ENCODE measurements around the gene RIMBP2.

Gene RIMBP2

DNA sequence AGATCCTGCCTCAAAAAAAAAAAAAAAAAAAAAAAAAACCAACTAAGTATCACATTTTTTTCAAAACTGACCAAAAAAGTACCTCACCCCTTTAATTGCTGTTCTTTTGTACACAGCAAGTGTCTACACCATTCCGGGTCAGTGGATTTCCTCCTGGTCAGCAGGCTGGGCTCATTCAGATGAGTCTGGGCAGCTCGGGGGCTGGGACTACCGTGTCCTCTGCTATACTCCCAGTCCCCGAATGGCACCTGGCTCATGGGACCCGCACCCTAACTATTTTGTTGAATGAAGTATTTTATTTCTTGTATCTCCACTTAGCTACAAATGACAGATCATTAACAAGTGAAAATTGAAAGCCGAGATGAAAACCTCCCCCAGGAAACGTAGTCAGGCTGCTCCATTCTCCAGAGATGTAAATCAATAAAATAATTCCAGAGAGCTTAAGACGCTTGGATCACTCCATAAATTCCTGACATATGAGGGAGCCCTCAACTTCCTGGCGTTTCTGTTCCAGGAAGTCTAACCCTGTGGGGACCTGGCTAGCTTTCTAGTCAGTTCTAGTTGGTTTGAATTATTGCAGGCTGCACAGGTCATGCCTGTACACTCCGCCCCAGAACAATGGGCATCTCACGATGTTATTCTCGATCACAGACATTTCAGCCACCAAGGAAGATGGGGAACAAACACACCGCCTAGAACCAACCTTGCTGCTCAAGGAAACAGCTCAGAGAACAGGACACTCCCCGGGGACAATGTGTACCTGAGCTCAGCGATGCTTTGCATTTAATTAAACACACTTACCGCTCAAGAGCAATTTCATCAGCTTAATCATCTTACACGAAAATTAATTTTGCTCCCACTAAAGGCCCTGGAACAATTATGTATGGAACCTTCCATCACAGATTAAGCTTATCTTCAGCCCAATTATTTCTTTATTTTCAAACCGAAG lies 76.3 kb downstream of the RIMBP2 start:
- DNase-seq (ENCODE audit: low spot score) (no peak), FAIRE-seq (no peak)

DNA sequence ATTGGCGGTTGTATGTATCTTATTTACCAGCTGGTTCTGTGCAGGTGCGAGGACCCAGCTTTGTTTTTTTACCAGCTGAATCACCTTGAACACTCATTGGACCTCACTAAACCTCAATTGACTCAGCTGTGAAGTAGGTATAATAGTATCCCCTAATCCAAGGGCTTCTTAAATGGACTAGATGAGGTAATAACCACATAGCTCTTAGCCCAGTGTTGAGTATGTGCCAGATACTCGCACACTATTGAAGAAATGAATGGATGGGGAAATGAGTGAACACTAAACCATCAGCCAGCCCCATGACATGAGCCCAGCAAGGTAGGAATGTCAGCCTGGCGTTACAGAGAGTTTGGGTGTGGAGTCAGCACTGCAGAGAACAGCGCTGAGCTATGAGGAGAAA lies 79.7 kb downstream of the RIMBP2 start:
- DNase-seq (ENCODE audit: low spot score) (no peak), FAIRE-seq (no peak)

DNA sequence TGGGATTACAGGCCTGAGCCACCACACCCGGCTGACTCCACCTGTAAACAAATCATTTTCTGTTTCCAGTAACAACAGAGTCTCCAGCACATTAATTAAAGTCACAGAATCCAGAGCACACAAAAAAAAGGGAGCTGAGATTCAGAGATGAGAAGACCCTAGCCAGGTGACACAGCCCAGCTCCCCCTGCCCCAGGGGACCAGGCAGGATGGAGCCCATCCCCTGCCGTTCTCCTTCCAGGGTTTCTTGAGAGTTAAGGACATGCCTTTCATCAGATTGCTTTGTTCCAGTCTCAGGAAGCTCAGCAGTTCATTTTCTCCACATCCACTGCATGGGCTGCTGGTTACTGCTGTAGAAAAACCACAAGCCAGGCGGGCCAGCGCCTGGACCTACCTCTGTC lies 81.2 kb downstream of the RIMBP2 start:
- no peak for DNase-seq (ENCODE audit: low spot score)
- no peak for FAIRE-seq

DNA sequence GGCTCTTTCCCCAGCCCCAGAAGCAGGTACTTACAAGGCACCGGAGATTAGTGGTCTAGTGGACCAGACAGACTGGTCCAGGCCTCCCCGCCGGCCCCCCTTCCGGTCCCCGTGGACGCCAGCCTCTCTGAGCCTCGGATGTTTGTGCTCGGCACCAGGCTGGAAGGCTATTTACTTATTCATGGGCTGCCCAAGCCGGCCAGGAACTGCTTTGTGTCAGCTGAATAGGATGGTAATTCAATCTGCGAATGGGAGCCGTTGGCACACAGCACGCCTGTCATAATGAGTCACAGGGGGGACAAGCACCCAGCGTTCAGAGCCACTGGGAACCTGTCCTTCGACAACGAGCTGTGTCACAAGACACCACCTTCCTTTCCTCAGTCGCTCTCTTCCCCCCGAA lies 82.3 kb downstream of the RIMBP2 start:
- FAIRE-seq (no peak), DNase-seq (ENCODE audit: low spot score) (no peak)

DNA sequence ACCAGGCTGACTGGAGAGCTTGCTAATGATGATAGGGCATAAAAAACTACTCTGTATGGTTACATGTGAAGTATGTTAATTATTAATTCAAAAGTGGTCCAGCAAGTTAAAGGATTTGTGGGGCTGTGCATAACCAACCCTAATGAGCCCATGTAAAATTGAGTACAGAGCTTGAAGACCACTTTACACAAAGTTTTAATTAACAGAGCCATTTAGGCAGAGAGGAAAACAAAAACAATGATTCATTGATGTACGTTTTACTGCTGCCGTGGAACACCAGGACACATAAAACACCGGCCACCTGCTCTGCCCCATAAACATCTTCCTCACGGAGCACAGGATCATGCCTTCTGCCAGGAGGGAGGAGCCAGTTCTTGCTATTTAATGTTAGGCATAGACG lies 83.5 kb downstream of the RIMBP2 start:
- FAIRE-seq (no peak), DNase-seq (ENCODE audit: low spot score) (no peak)

DNA sequence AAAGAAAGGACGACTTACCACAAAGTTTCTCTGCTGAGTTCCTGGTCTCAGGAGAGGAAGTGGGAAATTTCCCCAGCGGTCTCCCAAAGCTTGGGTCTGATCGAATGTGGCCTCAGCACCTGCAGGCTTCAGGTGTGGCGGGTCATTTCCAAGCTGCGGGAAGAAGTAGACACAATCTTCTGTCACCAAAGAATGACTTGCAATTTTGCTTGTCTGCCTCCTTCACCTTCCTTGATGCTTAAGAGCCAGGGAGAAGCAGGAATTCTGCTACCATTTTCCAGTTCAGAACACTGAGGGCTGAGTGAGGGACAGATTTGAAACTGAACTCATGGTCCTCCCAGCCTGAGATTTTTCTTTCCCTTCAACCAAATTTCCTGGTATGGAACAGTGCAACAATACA lies 87.8 kb downstream of the RIMBP2 start:
- FAIRE-seq (no peak), DNase-seq (ENCODE audit: low spot score) (no peak)

DNA sequence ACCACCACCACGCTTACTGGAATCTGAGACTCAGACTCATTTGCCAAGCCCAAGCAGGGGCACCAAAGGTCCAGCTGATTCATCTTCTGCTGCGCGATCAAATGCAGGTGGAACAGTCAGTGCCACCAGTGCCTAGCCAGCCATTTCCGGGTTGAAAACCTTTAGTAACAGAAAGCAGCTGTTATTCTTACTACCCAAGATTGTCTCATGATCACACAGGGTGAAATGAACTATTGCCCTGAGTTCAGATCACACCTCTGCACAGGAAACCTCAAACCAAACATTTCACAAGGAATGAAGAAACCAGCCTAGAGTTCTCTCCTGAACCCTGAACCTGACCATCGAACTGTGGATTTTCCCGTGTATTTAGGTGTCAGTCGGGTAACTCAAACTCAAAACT lies 88.9 kb downstream of the RIMBP2 start:
- DNase-seq (ENCODE audit: low spot score) (no peak), FAIRE-seq (no peak)

DNA sequence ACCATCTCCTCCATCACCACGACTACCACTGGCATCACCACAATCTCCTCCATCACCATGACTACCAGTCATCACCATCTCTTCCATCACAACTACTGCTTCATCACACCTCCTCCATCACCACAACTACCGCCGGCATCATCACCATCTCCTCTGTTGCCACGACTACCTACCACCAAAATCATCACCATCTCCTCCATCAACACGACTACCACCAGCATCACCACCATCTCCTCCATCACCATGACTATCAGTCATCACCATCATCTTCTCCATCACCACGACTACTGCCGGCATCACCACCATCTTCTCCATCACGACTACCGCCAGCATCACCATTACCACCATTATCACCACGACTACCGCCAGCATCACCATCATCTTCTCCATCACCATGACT lies 89.5 kb downstream of the RIMBP2 start:
- DNase-seq (ENCODE audit: low spot score) = no peak
- no peak for FAIRE-seq

DNA sequence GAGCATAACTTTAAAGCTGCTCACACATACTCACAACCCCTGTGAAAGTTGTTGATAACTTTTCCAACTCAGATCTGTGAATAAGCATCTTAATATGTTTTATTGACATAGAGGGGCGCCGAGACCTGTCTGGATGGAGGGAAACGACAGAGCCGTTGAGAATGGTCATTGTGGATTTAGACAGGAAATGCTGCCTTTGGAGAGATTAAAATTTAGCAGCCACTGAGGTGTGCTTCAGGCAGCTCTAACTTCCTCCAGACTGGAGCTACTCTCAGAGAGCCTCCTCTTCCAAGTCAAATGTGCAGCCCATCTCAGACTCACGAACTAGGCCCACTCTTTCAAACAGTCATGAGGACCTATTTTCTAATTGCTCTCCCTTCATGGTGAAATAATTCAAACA lies 90.9 kb downstream of the RIMBP2 start:
- FAIRE-seq (no peak), DNase-seq (ENCODE audit: low spot score) (no peak)

DNA sequence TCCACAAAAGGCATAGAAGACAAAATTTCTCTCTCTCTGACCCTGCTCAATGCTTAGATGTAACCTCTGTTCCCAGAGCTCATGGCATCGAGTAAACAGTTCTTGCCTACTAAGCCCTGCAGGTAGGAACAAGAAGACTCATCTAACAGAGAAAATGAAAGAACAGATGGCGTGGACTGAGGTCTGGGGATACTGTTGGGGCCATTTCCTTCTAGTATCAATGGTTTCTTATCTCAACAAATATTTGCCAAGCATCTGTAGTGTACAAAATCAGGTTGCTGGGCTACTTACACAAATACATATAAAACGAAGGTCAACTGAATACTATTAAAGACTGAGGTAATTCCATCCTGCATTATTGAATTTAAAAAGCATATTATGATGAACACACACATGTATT lies 93.3 kb downstream of the RIMBP2 start:
- no peak for FAIRE-seq
- no peak for DNase-seq (ENCODE audit: low spot score)

DNA sequence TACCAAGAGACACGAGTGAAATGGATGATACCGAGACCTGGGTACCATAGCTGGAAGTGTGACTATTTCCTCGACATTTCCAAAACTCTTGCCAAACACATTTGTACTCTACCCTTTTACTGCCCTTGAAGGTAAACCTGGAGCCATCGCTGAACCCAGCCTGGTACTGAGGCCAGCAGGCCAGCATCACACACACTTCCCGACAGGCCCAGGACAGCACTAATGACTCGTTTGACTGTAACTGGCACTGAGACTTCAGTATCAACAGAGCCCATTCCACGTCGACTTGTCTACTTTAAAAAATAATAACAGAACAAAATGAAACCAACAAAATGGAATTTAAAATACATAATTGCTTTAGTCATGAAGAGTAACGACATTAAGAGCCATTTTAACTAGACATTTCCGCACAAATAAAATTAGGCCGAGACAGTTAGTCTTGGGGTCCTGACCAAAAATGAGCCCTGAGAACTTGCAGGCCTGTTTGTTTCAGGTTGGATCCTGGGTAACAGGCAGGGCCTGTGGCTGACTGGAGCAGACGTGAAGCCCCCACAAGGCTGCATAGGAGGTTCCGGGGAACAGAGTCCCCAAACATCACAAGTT lies 94.3 kb downstream of the RIMBP2 start:
- DNase-seq (ENCODE audit: low spot score) (no peak), FAIRE-seq (no peak)

DNA sequence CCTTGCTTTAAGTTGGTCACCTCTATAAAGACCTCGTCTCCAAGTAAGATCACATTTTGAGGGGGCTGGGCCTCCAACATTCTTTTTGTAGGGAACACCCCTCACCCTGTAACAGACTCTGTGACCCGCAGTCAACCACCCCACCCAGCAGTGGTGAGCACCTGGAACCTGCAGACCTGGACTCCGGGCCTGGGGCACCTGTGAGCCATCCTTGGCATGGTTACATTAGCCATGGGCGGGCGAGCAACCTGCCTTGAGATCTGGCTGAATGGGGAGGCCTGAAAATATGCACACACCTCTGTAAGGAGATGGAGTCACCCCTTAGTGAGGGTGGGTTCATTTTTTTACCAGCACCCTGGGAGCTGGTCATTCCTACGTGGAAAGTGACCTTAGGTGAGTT lies 95.3 kb downstream of the RIMBP2 start:
- DNase-seq (ENCODE audit: low spot score) (no peak), FAIRE-seq (no peak)

DNA sequence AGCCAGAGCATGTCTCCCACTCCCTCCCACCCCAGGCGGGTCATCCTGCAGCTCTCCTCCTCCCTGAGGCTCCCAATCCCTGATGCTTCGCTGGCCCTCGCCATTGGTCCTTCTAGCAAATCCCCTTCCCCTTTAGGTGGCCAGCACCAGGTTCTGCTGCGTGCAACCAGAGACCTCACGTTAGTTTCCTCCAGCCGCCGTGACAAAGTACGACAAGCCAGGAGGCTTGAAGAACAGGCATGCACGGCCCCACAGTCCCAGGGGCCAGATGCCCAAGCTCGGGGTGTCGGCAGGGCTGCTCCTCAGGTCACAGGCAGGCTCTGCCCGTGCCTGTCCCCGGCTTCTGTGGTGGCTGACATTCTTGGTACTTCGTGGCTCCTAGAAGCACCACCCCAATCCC lies 95.8 kb downstream of the RIMBP2 start:
- no peak for FAIRE-seq
- no peak for DNase-seq (ENCODE audit: low spot score)

DNA sequence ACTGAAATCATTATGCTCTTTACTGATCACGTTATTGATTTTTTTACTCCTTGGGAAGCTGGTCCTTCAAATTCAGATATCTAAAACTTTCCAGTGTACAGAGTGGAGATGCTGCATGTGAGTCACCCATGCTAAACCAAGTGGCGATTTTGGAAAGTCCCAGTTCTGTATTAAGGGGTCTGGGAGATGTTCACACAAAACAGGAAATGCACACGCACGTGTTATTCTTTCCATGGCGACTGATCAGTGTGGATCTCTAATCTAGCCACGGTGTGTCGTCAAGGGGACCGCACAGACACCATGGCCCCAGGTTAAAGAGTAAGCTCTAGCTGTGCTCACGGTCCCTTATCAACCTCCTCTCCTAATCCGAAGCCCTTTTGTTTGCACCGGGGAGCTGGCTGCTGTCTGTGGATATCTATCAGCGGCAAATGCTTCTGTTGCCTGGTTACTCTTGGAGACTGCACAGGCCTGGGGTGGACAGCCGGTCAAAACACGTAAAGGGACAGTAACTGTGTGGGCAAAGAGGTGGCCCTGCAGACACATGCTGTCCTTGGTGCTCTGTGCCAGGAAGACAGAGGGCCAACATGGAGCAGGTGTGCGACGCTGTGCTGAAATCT lies 96.6 kb downstream of the RIMBP2 start:
- DNase-seq (ENCODE audit: low spot score) (no peak), FAIRE-seq (no peak)

DNA sequence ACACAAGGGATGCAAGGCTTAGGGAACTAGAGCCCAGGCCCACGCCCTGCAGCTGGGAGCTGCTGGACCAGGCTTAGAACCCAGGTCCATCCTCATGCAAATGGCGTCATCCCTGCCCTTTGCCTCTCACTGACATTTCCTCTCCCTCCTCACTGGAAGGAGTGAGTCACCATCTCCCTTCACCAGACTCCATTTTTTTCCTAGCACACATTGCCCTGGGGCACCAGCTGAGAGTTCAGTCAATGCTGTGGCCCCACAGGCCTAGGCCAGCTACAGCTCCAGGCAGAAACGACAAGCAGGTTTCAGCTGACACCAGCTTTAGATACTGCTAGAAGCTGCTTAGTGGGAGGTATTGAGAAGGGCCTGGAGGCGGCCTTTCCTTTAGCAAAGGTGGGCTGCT lies 98.9 kb downstream of the RIMBP2 start:
- FAIRE-seq = no peak

DNA sequence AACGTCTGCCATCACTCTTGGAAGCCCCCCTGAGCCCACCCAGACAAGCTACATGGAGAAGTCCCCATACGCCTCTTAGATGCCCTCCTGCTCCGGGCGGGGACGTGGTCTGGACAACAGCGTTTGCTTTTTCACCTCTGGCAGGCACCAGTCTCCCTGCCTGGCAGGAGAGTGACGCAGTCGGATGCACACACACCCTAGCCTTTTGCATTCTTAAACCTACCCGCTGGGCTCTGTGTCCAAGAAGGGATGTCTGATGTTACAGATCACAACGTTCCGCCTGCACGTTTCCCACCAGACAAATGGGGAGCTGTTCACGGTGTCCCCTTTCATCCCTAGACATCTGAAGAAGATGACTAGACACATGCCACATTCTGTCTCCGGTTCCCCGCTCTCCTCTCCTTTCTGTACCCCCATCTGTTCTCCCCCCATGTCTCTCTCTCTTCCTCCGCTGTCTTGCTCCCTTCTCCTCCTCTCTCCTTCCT lies 100.2 kb downstream of the RIMBP2 start:
- FAIRE-seq = no peak
- no peak for DNase-seq (ENCODE audit: low spot score)

More for the DNA sequence above, 98.9 kb downstream of the RIMBP2 start:
- no peak for DNase-seq (ENCODE audit: low spot score)

DNA sequence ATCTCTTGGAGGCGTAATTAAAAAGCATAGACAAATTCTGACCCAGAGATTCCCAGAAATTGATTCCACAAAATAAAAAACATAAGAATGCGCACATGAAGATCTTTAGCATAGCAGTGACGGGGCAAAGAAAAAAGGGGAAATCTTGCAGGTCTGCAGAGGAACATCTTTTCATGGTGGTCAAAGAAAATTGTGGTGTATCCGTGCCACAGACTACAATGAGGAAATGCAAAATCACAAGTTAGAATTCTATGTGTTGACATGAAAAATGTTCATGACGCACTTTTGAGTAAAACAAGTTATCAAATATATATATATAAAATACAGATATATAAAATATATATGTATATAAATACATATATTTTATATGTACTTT lies 101.6 kb downstream of the RIMBP2 start:
- no peak for DNase-seq (ENCODE audit: low spot score)
- FAIRE-seq = no peak

DNA sequence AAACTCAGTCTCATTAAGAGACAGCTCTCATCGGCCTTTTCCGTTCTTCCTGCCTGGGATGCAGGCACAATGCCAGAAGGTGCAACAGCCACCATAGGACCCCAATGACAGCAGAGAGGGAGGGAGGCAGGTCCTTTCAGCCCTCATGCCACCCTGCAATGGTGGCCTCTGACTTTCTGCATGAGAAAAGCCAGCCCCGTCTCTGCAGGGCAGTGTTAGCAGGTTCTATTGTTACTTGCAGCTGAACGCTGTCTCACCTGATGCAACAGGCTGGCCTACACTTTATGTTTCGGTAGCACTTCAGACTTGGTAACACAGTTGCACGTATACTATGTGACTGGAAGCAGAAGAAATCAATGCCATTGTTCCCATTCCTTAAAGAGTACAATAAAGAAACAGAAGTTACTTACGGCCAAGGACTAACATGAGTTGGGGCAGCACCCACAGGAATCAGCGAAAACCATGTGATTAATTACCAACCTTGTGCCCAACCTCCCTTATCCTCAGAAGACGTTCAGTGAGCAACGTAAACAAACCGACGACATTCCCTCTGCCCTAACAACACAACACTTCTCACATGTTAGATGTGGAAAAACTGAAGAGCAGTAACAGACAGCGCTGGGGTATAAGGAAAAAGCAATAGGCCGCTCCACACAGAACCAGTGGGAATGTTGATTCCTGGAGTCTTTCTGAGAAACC lies 102.1 kb downstream of the RIMBP2 start:
- no peak for FAIRE-seq
- DNase-seq (ENCODE audit: low spot score) = no peak

DNA sequence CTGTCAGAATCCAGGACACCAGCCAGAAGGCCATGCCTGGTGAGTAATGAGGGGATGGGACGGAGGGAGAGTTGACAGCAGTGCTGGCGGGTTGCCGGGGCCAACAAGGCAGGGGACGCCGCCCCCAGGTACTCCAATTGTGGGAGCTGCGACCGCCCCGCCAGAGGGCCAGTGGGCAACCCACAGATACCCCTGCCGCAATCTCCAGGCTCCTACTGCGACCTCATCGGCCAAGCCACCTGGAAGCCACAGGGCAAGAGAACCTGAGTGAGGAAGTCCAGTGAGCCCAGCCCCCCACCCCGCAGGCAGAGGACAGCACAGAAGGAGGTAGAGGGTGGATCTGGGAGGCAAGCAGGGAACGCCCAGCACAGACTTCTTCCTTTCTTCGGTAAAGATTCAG lies 103.0 kb downstream of the RIMBP2 start:
- DNase-seq (ENCODE audit: low spot score) = no peak

DNA sequence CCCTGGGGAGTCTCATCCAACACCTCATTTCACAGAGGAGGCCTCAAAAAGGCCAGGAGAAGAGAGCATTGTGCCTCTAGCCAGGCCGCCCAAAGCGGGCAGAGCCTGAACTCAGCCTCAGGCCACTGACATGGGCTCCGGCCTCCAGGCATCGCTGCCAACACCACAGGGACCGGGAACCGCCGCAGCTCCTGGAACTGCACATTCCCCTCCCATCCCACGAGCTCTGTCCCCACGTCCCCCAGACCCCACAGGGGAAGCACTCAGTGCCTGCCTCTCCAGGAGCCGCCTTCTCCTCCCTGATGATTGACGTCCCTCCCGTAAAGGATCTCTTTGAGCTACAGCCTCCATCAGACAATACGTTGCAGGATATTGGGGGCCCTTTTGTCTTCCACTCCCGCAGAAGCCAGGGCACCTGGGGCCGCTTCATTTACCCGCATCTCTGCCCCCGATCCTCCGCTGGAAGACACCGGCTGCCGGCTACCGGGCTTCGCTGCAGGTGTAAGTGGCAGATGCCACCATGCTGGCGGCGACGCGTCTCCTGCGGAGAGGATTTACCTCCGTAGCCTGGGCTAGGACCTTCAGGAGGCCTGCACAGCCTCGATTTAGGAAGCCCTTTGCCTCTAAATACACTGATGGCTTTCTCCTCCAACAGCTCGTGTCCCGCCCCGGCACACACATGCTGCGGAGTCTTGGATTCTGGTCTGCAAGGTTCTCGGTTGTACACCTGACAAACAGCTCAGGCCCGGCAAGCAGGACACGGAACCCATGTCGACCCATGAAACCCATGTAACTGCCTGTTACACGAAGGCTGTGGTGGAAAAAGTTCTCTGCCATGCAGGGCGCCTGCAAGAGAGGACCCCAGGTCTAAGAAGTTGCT lies 104.8 kb downstream of the RIMBP2 start:
- DNase-seq (ENCODE audit: low spot score) (no peak), FAIRE-seq (no peak)

More for the DNA sequence above, 103.0 kb downstream of the RIMBP2 start:
- FAIRE-seq = no peak

DNA sequence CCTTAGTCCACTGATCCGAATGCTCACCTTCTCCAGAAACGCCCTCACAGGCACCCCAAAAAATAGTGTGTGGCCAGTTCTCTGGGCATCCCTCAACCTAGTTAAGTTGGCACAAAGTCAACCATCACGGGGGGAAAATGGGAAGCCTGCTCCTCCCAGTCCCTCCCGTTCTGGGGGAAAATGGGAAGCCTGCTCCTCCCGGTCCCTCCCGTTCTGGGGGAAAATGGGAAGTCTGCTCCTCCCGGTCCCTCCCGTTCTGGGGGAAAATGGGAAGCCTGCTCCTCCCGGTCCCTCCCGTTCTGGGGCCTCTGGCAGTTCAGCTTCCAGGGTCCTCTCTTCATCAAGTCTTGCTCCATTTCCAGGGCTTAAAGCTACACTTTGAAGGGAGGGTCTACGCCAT lies 106.1 kb downstream of the RIMBP2 start:
- no peak for DNase-seq (ENCODE audit: low spot score)
- no peak for FAIRE-seq
